ENCODE results near the gene SUPT7L.
A peak's percentile ranks its signal among the peaks of the same experiment; 100 is the strongest.
"Not testable (repeated sequence)": the region's sequence is repeated elsewhere in the genome, so short reads cannot be mapped to it uniquely, and the experiment has no call there.

Gene SUPT7L

DNA sequence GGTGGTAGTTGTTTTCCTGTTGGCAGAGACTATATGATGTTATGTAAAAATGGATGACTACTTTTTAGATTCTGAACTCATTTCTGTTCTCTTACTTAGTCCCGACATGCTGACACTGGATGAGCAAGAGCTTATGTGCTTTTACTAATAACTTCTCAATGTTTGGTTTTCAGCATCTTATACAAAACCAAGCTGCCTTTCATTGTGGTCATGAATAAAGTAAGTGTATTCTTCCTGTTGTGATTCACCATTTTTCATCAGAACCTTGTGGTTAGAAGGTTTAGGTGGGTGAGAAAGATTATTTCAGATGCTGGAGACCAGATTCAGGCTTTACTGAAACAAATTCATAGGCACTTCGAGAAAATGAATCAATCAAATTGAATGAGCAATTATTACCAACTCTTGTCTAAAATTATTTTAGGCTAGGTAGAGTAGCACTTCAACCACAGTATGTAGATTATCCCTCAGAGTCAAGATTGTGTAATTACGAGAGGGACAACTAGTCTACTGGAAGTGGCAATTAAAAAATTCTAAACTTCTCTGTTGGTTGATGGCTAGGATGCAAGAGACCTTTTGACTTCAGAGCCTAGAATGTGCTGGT is 25.3 kb downstream of the SUPT7L start:
- DNase-seq (ENCODE audit: low spot score): no peak

DNA sequence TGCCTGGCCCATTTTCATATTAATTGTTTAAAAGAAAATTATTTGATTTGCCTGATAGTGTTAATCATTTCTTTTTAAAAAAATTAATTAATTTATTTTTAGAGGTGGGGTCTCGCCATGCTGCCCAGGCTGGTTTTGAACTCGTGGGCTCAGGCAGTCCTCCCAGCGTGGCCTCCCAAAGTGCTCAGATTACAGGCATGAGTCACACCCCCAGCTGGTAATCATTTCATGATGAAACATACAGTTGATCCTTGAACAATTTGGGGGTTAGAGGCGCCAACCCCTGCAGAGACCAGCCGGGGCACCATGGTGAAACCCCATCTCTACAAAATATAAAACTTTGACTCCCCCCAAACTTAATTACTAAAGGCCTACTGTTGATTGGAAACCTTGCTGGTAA is 26.6 kb downstream of the SUPT7L start:
- no peak for DNase-seq (ENCODE audit: low spot score)

DNA sequence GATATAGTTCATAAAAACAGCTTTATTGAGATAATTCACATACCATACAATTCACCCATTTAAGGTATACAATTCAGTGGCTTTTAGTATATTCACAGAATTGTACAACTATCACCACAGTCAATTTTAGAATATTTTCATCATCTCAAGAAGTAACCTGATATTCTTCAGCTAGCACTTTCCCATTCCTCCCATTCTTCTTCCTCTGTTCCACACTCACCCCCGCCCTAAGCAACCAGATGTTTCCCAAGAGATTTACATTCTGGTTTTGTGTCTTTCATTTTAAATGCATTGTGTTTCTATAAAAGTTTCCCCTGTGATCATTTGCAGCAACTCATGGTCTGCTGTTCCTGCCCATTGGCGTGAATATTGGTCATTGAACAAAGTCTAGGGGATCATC is 29.1 kb downstream of the SUPT7L start:
- DNase-seq (ENCODE audit: low spot score): no peak

DNA sequence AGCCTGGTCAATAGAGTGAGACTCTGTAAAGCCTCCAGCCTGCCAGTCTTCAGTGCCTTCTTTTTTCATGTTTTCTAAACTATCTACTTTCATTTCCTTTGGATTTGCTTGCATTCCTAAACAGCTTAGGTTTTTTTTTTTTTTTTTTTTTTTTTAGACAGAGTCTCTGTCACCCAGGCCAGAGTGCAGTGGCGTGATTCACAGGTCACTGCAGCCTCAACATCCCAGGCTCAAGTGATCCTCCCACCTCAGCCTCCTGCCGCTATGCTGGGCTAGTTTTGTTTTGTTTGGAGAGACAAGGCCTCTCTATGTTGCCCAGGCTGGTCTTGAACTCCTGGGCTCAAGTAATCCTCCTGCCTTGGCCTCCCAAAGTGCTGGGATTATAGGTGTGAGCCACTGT is 33.2 kb downstream of the SUPT7L start:
- DNase-seq (ENCODE audit: low spot score): not testable (repeated sequence)

DNA sequence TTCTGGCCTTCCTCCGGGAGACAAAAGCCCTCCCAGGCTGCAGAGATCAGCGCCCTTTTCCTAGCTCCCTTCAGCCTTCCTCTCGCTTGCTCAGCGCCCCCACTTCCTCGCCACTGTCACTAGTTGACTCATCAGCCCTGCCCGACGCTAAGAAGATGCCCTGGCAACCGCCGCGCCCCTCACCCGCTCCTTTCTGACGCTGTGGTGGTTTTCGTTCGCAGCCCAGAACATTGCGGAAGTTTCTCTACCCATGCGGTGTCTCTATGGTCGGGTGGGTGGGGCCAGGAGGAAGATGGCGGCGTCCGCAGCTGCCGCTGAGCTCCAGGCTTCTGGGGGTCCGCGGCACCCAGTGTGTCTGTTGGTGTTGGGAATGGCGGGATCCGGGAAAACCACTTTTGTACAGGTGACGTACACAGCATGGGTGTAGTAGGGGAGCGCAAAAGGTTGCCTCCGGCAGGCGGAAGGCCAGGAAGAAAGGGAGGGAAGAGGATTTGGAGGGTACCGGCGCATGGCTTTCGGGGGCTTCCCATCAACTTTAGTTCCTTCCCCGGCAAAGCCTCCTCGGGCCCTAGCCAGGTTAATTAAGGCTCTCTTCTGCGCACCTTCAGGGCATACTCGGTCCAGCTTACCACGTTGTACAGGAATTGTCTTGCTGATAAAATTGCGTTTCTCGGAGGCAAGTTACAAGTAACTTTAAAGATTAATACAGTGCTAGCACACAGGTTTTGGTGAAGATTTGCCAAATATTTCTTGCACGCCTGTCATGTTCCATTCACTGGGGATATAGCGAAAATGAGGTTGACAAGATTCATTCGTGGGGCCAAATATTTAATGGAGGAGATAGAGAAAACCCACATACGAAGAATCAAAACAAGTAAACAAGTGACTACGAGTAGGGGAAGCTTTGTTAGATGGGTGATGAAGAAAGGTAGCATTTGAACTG is 34.4 kb downstream of the SUPT7L start, which contains the start of the genes CCDC121 and GPN1:
Gene CCDC121 (minus strand): TSS at position 246 of the 943 bp plus-strand sequence. CDS start 1,213 bp downstream, outside the sequence.
Gene GPN1 (plus strand): TSS at position 284 of the 943 bp plus-strand sequence. CDS start 9 bp downstream, at position 293.
- DNase-seq (ENCODE audit: low spot score): peak; percentile 90

DNA sequence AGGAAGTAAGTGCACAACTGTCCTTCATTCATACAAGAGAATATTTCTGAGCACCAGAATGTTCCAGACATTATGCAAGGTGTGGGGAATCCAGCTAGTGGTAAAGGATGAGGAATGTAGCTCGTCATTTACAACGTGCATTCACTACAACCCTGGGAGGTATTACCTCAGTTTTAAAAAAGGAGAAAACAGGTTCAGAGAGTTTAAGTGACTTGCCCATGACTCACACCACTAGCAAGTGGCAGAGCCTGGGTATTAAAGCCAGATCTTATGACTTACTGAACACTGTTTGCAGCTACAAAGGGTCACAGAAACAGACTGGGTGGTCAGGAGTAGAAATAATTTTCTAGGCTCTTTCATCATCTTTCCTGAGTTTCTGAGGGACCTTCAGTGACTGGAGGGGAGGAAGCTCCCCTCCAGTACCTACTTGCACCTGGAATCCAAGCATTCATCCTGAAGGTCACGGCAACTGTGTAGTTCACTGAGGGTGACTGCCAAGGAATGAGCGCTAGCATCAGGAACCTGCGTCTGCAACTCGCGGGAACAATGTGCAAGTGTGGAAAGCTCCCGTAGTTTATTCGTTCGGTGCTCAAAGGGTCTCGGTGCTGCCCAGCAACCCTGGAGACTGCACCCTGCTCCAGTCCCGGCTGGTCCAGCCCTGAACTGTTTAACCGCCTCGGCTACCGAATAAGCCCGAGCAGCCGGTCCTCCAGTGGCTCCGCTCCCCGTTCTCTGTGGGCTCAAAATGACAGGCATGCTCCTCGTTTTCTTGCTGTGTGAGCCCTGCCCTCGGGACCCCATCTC is 35.2 kb downstream of the SUPT7L start:
- DNase-seq (ENCODE audit: low spot score): peak; percentile 11

DNA sequence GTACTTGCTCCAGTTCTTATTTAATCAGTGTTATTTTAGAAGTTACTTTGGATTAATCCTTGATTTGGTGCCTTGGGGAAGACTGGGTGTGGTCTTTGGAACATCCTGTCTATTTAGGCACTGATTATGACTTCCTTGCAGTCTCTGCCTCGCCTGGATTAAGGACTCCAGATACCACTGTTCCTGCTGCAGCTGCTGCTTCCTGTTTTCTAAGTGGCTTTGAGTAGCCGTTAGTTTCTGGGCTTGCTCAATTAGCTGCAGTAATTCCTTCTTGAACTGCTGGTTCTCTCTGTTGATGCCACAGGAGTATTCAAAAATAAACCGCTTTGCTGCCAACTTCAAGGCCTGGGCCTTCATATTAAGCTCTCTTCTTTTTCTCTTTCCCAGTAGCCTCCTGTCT is 36.5 kb downstream of the SUPT7L start:
- DNase-seq (ENCODE audit: low spot score): not testable (repeated sequence)

DNA sequence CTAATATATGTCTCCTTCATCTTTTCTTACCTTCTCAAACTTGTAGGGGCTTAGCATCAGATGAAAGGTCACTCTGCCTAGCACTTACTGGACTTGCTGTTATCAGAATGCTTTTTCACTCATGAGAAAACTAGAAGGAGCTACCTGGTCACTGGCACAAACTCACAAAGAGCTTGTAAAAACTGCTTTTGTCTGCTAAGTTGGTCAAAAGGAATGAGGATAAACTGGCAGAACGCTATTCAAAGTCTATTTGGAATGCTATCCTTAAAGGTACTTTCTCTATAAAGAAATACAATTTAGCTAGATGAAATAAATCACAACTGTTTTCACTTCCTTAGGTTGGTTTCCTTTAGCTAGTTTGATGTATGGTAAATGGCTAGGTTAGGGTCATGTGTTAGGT is 37.1 kb downstream of the SUPT7L start:
- not testable (repeated sequence) for DNase-seq (ENCODE audit: low spot score)

DNA sequence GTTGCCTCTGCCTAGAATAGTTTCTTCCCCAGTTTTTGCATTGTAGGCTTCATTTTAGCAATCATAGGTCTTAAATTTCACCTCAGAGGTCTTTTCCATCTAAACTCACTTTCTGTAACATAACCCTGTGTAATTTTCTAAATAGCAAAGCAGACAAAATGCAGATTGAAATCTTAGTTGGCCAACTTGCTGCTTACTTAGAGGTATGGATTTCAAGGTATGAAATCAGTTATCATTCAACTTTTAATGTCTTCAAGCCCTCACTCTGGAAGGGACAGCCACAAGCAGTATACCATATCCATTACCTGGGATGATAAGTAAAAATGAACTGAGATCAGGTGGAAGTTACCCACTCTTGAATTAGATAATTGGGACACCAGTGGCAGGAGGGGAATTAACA is 38.5 kb downstream of the SUPT7L start:
- no peak for DNase-seq (ENCODE audit: low spot score)

DNA sequence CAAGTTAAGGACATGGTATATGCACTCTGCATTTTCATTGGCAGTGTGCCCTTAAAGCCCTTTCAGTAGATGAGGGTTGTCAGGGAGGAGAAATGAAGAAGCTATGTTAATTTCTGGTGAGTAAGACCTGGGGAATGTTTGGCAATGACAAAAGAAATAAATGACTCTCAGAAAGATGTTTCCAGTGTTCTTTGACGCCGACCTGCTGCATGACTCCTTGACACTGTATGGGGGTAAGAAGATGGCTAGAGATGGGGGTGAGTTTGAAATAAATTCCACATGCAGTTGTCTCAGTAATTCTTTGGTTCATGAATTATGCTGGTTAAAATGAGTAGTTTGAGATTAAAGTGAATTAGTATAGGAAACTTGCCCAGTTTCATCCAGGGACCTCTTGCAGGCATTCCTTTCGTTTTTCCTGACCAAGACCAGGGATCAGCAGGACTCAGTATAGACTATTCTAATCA is 40.5 kb downstream of the SUPT7L start:
- no peak for DNase-seq (ENCODE audit: low spot score)

DNA sequence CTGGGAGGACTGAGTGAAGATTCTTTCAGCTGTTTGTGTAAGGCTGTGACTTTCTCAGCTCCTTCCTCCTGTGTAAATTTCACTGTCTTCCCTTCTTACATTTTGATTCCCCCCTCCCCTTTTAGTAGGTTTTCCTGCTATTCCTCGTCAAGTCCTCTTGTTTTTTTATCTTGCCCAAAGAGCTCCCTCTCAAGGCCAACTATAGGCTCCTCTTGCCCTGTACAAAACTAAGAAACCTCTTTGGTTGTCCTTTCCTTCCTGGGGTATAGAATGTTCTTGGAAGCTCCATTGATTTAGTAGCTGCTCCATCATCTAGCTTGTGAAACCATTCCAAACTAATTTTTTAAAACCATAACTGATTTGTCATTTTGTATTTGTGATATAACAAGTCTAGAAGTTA is 41.9 kb downstream of the SUPT7L start:
- peak; percentile 17 for DNase-seq (ENCODE audit: low spot score)

DNA sequence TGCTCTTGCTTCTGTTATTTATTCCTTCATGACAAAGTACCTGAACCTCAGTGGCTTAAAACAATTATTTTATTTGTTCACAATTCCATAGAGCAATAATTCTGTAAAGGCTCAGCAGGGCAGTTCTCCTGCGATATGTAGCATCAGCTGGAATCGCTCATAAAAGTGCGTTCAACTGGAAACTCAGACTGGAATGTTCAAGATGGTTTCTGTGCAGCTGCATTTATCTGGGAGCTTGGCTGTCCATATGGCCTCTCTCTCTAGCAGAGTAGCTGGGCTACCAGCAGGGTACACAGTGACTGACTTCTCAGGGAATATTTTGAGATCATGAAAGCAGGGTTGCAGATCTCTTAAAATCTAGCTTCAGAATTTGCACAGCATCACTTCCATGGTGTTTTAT is 48.1 kb downstream of the SUPT7L start:
- DNase-seq (ENCODE audit: low spot score): no peak

DNA sequence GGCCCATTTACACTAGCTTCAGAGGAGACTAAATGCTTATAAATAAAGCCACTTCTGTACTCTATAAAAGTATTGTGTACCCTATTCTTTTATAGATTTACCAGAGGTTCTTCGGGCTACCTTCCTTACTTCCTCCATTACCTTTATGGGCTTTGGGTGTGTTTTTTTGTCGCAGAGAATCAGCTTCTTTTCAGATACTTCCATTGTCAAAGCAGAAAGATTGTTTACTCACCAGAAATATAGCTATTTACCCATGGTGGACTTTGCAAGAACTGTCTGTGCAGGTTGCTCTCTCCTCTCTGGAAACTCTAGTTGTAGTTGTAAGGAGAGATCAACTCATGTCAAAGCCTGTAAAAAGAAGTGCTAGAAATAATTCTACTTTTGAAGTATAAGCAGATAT is 49.4 kb downstream of the SUPT7L start:
- DNase-seq (ENCODE audit: low spot score): no peak

DNA sequence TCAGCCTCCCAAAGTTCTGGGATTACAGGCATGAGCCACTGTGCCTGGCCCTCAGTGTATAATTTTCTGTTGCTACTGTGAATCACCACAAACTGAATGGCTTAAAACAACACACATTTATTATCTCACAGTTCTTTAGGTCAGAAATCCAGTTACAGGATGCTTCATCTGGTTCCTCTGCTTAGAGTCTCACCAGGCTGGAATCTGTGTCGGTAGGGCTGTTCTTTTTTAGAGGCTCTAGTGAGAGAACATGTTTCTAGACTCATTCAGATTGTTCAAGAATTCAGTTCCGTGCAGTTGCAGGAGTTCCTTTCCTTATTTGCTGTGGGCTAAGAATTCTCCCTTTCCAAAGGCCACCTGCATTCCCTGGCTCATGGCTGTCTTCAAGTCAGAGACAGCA is 56.8 kb downstream of the SUPT7L start:
- no peak for DNase-seq (ENCODE audit: low spot score)

Data from iPS-NIHi11 (cell line).